Testis (tissue), 2 donors: ENCODE data around the gene MAP7.

Experiments
- CTCF ChIP-seq, 3 experiments: fragments of 450-650 bp in 2 of 3; fragments of 200-600 bp in 1 of 3; sonication (generic) in 1 of 3; IDR thresholded peaks; one replicate each; pipeline ENCODE4 v1.5.1; 2016 to 2019; ENCODE audit warnings: antibody characterized with exemption in 3 of 3, mild to moderate bottlenecking in 2 of 3, moderate library complexity in 1 of 3
- POLR2A ChIP-seq: fragments of 450-650 bp; IDR thresholded peaks from one replicate; pipeline ENCODE4 v1.6.1; 2017; ENCODE audit warnings: antibody characterized with exemption, mild to moderate bottlenecking, moderate library complexity

DNA sequence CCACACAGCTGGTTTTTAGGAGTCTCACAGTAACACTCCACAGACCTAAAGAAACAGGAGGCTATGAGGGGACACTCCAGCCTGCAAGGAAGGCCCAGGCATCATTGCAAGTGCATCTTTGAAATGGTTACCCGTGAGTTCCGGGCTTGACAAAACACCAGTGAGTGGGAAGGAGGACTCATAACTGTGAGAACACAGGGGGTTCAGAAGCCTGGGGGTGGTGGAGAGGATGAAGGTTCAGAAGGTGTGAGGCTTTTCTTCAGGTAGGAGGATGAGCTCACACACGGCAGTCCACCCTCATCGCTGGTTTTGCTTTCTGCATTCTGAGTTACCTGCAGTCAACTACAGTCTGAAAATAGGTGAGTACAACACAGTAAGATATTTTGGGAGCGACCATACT lies 39.9 kb downstream of the MAP7 start:
- TF ChIP-seq POLR2A = no peak
- TF ChIP-seq CTCF (IDR thresholded peaks at IDR 0.05) = no peak
